Measurements from ENCODE around the gene MFNG. TPM values are rescaled to one million over a fixed set of nuclear protein-coding genes. Genes with fewer than 3 reads are reported as not detected.

Gene MFNG
- total RNA-seq, 1 experiment from 2014 or later = 3.3 TPM

GRCh38 chr22:37430941-37431340 lies 55.2 kb downstream of the MFNG start:
- Histone ChIP-seq H2BK5ac (ENCODE audit: insufficient read length, low read length) (no peak overlapping the region), H3K56ac (ENCODE audit: insufficient read length, low read depth, low read length) (no peak overlapping the region), H3K79me1 (ENCODE audit: insufficient read depth, low read depth, low read length, poor library complexity, severe bottlenecking) (no peaks in the 10 kb centered on the region), H2AFZ (ENCODE audit: low read length) (no peak overlapping the region), H4K8ac (replicated peaks; ENCODE audit: insufficient read length, low read depth, low read length) (no peak overlapping the region), H2BK15ac (ENCODE audit: low read depth, low read length) (no peak overlapping the region), H3K79me2 (ENCODE audit: insufficient read depth, low read length) (no peaks in the 10 kb centered on the region), H4K91ac (ENCODE audit: insufficient read length, low read depth, low read length) (no peak overlapping the region), H3K9me3 (ENCODE audit: control insufficient read depth, low read depth, low read length) (no peaks in the 10 kb centered on the region), H3K23ac (ENCODE audit: insufficient read length, low read depth, low read length) (no peak overlapping the region), H2BK12ac (ENCODE audit: insufficient read length, low read depth, low read length) (no peak overlapping the region), H3T11ph (ENCODE audit: low read length) (no peak overlapping the region), H3K23me2 (ENCODE audit: insufficient read length, low read depth, low read length, poor library complexity, severe bottlenecking) (peaks cover 6% of the 10 kb centered on the region), H2BK120ac (ENCODE audit: low read depth, low read length, poor library complexity, severe bottlenecking) (no peak overlapping the region), H4K5ac (ENCODE audit: insufficient read length, low read depth, low read length) (no peak overlapping the region), H3K9ac (ENCODE audit: extremely low read depth, insufficient read length, low read length) (no peak overlapping the region), H2BK20ac (ENCODE audit: low read depth, low read length, poor library complexity, severe bottlenecking) (no peak overlapping the region), H4K20me1 (ENCODE audit: control insufficient read depth, insufficient read depth, insufficient read length) (no peaks in the 10 kb centered on the region), H2AK5ac (ENCODE audit: insufficient read length, low read length) (no peak overlapping the region), H3K4me1 (ENCODE audit: insufficient read depth, low read length) (no peaks in the 10 kb centered on the region), H3K14ac (ENCODE audit: insufficient read depth, low read length) (no peak overlapping the region; the same call in 1 of the 2 replicates), H3K27me3 (ENCODE audit: insufficient read depth, low read length) (peaks cover 21% of the 10 kb centered on the region), H3K4ac (ENCODE audit: low read depth, low read length) (no peak overlapping the region), H3K4me2 (ENCODE audit: insufficient read depth, insufficient read length, low read length) (no peak overlapping the region), H3K18ac (ENCODE audit: insufficient read length, low read depth, low read length) (no peak overlapping the region), H3K27ac (ENCODE audit: insufficient read length, low read depth, low read length) (no peak overlapping the region)
- Mint-ChIP-seq H3K9me3 (peaks cover 0 to 4% of the 10 kb centered on the region in 2 experiments; a peak in 1 of 5 replicates), H3K4me1 (peaks cover 21 to 31% of the 10 kb centered on the region in 2 experiments), H3K27ac (no peak overlapping the region), H3K36me3 (ENCODE audit: insufficient read depth in 1 of 3, low read depth in 3 of 3) (no peaks in the 10 kb centered on the region; a peak in 1 of 7 replicates), H3K4me3 (no peak overlapping the region), H3K27me3 (ENCODE audit: low read depth) (peaks cover 55% of the 10 kb centered on the region)
- TF ChIP-seq, protein P1, sequence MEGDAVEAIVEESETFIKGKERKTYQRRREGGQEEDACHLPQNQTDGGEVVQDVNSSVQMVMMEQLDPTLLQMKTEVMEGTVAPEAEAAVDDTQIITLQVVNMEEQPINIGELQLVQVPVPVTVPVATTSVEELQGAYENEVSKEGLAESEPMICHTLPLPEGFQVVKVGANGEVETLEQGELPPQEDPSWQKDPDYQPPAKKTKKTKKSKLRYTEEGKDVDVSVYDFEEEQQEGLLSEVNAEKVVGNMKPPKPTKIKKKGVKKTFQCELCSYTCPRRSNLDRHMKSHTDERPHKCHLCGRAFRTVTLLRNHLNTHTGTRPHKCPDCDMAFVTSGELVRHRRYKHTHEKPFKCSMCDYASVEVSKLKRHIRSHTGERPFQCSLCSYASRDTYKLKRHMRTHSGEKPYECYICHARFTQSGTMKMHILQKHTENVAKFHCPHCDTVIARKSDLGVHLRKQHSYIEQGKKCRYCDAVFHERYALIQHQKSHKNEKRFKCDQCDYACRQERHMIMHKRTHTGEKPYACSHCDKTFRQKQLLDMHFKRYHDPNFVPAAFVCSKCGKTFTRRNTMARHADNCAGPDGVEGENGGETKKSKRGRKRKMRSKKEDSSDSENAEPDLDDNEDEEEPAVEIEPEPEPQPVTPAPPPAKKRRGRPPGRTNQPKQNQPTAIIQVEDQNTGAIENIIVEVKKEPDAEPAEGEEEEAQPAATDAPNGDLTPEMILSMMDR (conservative IDR thresholded peaks at IDR 0.05) = no peak
- DNase-seq = no peak
- no CpG with 5 or more reads among the region's 6 CpGs for WGBS (ENCODE audit: extremely low coverage, insufficient read length, low lambda C conversion rate)

All from H9 (cell line).